ENCODE measurements around the gene PPP5C. TPM values are rescaled to one million over a fixed set of nuclear protein-coding genes. Genes with fewer than 3 reads are reported as not detected.

PPP5C gene
- total and polyA plus RNA-seq, 2 of the 13 experiments (the other 11 are each of a cell fraction or from before 2014, with no cell fraction given), result 41.6 to 67.9 TPM

GRCh38 chr19:46391296-46392251, 44.7 kb downstream of the PPP5C start (continued):
- TF ChIP-seq FOXP4 (CRISPR knock-in tag; IDR thresholded peaks at IDR 0.05) (no peak), RBM22 (optimal IDR thresholded peaks at IDR 0.05; ENCODE audit: low read length) (peak; percentile 13), RXRA (CRISPR knock-in tag; IDR thresholded peaks at IDR 0.05) (no peak), ZNF343 (CRISPR knock-in tag; IDR thresholded peaks at IDR 0.05) (no peak), CHD4 (IDR thresholded peaks at IDR 0.05; ENCODE audit: borderline replicate concordance, low read length) (no peak), SP2 (CRISPR knock-in tag; IDR thresholded peaks at IDR 0.05) (no peak), ZNF451 (CRISPR knock-in tag; IDR thresholded peaks at IDR 0.05) (no peak), ZBTB38 (CRISPR knock-in tag; IDR thresholded peaks at IDR 0.05) (no peak), ZNF367 (CRISPR knock-in tag; IDR thresholded peaks at IDR 0.05; ENCODE audit: borderline replicate concordance) (no peak), STAT5B (CRISPR knock-in tag; IDR thresholded peaks at IDR 0.05) (no peak), AGO2 (optimal IDR thresholded peaks at IDR 0.05; ENCODE audit: low read depth, low read length) (peak; percentile 64), TAF1 (CRISPR knock-in tag; IDR thresholded peaks at IDR 0.05) (no peak), ZBTB7B (CRISPR knock-in tag; IDR thresholded peaks at IDR 0.05) (no peak)
- TF ChIP-seq, protein P1, sequence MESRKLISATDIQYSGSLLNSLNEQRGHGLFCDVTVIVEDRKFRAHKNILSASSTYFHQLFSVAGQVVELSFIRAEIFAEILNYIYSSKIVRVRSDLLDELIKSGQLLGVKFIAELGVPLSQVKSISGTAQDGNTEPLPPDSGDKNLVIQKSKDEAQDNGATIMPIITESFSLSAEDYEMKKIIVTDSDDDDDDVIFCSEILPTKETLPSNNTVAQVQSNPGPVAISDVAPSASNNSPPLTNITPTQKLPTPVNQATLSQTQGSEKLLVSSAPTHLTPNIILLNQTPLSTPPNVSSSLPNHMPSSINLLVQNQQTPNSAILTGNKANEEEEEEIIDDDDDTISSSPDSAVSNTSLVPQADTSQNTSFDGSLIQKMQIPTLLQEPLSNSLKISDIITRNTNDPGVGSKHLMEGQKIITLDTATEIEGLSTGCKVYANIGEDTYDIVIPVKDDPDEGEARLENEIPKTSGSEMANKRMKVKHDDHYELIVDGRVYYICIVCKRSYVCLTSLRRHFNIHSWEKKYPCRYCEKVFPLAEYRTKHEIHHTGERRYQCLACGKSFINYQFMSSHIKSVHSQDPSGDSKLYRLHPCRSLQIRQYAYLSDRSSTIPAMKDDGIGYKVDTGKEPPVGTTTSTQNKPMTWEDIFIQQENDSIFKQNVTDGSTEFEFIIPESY (CRISPR knock-in tag; IDR thresholded peaks at IDR 0.05), result peak; percentile 34; the same call in 1 of the 2 replicates
